KMS-11 (cell line): Measurements from ENCODE around the gene WDR64.

Experiments
- H2AFZ ChIP-seq: fragments of 200-600 bp; sonication (generic); 2 replicates; pipeline ENCODE4 v1.6.1; 2016; ENCODE audit warnings: antibody characterized with exemption, mixed run types, low read depth
- H3K27ac ChIP-seq: fragments of 200-600 bp; sonication (generic); 2 replicates; pipeline ENCODE4 v1.6.1; 2016; ENCODE audit warnings: mild to moderate bottlenecking, mixed run types
- H3K27me3 ChIP-seq: fragments of 200-600 bp; sonication (generic); 2 replicates; pipeline ENCODE4 v1.6.1; 2017; ENCODE audit warnings: mild to moderate bottlenecking, low read depth, mixed run types, moderate library complexity; ENCODE audit not compliant: insufficient read depth
- H3K36me3 ChIP-seq: fragments of 200-600 bp; sonication (generic); 2 replicates; pipeline ENCODE4 v1.6.1; 2017; ENCODE audit warnings: mild to moderate bottlenecking, mixed run types; ENCODE audit not compliant: insufficient read depth
- H3K4me1 ChIP-seq: fragments of 200-600 bp; sonication (generic); 2 replicates; pipeline ENCODE4 v1.6.1; 2016; ENCODE audit warnings: mild to moderate bottlenecking, low read depth, mixed run types; ENCODE audit not compliant: poor library complexity, severe bottlenecking
- H3K4me2 ChIP-seq: fragments of 200-600 bp; sonication (generic); 2 replicates; pipeline ENCODE4 v1.7.0; 2016; ENCODE audit warnings: mild to moderate bottlenecking, mixed run types
- H3K4me3 ChIP-seq: fragments of 200-600 bp; sonication (generic); IDR thresholded peaks from 2 replicates; pipeline ENCODE4 v1.6.1; 2017; ENCODE audit warnings: low read depth, low read length, mixed read lengths; ENCODE audit not compliant: insufficient read depth
- H3K79me2 ChIP-seq: fragments of 200-600 bp; sonication (generic); 2 replicates; pipeline ENCODE4 v1.6.1; 2016; ENCODE audit warnings: low read depth, mixed run types; ENCODE audit not compliant: insufficient read depth
- H3K9ac ChIP-seq: fragments of 200-600 bp; sonication (generic); 2 replicates; pipeline ENCODE4 v1.6.1; 2016; ENCODE audit warnings: mild to moderate bottlenecking, mixed run types
- H4K20me1 ChIP-seq: fragments of 200-600 bp; sonication (generic); 2 replicates; pipeline ENCODE4 v1.6.1; 2016; ENCODE audit warnings: mild to moderate bottlenecking, mixed run types; ENCODE audit not compliant: insufficient read depth
- TF ChIP-seq, protein P1 (sequence below): fragments of 200-600 bp; sonication (generic); conservative IDR thresholded peaks from 2 replicates; pipeline ENCODE4 v1.6.1; 2017; ENCODE audit warnings: low read depth, mild to moderate bottlenecking, antibody characterized with exemption, low read length, moderate library complexity, mixed read lengths

Gene WDR64

DNA sequence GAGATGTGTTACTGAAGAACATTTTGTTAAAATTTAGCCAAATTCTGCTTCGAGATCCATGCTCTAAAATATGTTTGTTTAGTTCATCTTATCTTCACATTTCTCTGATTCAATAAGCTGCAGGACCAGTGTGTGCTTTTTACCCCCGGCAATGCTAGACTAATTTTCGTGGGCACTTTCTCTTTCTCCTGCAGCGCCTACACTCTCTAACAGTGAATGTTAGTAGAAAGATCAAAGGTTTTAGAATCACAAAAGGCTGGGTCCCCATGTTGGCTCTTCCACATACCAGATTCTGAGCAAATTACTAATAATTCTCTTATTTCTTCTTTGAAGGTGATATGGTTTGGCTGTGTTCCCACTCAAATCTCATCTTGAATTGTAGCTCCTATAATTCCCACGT is 20.4 kb upstream of the WDR64 start:
- TF ChIP-seq, protein P1, sequence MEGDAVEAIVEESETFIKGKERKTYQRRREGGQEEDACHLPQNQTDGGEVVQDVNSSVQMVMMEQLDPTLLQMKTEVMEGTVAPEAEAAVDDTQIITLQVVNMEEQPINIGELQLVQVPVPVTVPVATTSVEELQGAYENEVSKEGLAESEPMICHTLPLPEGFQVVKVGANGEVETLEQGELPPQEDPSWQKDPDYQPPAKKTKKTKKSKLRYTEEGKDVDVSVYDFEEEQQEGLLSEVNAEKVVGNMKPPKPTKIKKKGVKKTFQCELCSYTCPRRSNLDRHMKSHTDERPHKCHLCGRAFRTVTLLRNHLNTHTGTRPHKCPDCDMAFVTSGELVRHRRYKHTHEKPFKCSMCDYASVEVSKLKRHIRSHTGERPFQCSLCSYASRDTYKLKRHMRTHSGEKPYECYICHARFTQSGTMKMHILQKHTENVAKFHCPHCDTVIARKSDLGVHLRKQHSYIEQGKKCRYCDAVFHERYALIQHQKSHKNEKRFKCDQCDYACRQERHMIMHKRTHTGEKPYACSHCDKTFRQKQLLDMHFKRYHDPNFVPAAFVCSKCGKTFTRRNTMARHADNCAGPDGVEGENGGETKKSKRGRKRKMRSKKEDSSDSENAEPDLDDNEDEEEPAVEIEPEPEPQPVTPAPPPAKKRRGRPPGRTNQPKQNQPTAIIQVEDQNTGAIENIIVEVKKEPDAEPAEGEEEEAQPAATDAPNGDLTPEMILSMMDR, result no peak
- Histone ChIP-seq H3K36me3 (no peaks in the 10 kb centered on the region), H3K9ac (no peak overlapping the region), H3K27ac (no peak overlapping the region), H4K20me1 (no peaks in the 10 kb centered on the region), H2AFZ (no peak overlapping the region), H3K4me1 (peaks cover 4% of the 10 kb centered on the region), H3K27me3 (no peaks in the 10 kb centered on the region), H3K4me2 (no peak overlapping the region), H3K4me3 (no peak overlapping the region), H3K79me2 (peaks cover 17% of the 10 kb centered on the region; the same call in 1 of the 2 replicates)

DNA sequence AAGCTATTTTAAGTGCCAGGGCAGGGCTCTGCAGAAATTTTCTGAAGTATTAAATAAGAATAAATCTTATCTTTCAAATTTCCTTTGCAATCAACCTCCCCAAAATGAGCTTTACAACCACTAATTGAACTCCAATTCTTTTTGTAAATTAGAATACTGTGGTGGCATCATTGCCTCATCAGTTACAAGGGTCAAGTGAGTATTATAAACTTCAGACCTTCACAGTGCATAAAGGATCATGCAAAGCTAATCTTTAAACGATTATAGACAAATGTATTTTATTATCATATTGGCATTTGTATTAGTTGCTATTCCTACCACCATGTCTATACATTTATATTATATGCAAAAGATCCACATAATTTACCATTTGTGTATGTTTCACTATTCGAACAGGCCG is 19.1 kb upstream of the WDR64 start:
- no peaks in the 10 kb centered on the region for H4K20me1 ChIP-seq
- no peak overlapping the region for H2AFZ ChIP-seq
- no peak overlapping the region for H3K27ac ChIP-seq
- peaks cover 30% of the 10 kb centered on the region for H3K79me2 ChIP-seq
- no peak overlapping the region for H3K9ac ChIP-seq
- TF ChIP-seq, protein P1, result no peak
- no peak overlapping the region for H3K4me3 ChIP-seq
- H3K4me2 ChIP-seq, result no peak overlapping the region
- H3K27me3 ChIP-seq, result no peaks in the 10 kb centered on the region
- H3K36me3 ChIP-seq, result no peaks in the 10 kb centered on the region
- peaks cover 16% of the 10 kb centered on the region for H3K4me1 ChIP-seq

DNA sequence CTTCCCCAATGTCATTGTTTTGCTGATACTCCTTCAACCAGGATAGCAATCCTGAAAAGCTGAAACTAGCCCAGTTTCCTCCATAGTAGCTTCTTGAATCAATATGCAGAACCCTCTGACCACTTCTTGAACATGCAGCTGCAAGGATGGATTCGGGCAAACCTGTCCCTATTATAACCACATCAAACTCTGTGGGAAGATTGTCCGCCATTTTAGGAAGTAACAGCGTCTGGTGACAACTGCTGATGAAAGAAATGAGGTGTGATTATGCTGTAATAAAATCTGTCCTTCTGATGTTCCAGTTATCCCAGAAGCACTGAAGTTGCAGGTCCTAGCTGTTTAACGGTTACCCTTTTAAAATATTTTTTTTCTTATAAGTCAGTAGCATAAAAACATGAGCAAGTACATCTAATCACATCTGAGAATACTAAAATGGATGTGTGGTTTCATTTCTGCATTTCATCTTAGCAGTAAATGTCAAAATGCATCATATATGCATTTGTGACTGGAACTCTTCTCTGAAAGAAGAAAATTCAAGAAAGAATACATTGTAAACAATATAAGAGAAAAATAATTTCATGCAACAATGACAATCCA is 16.4 kb upstream of the WDR64 start:
- H3K36me3 ChIP-seq, result no peaks in the 10 kb centered on the region
- H3K9ac ChIP-seq, result no peak overlapping the region
- no peak overlapping the region for H3K27ac ChIP-seq
- H3K4me2 ChIP-seq, result no peak overlapping the region
- H3K4me1 ChIP-seq, result peaks cover 25% of the 10 kb centered on the region
- TF ChIP-seq, protein P1, result no peak
- no peak overlapping the region for H2AFZ ChIP-seq
- H3K27me3 ChIP-seq, result no peaks in the 10 kb centered on the region
- no peaks in the 10 kb centered on the region for H4K20me1 ChIP-seq
- H3K79me2 ChIP-seq, result peaks cover 45% of the 10 kb centered on the region
- H3K4me3 ChIP-seq, result no peak overlapping the region

DNA sequence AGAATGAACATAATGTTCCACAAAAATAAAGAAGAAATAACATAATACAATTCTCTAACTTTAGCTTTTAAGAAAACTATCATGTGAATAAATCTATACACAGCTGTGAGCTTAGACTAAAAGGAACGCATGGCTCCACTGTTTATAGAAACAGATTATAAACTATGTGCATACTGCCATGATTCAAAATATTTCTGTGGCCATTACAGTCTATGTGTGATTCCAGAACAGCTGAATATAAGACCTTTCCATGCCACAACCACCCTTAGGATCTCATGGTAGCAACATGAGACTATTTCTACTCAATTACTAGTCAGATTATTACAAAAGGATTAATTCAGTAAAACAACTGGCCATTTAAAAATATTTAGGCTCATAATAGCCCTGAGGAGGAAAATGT is 15.8 kb upstream of the WDR64 start:
- no peaks in the 10 kb centered on the region for H4K20me1 ChIP-seq
- H3K4me2 ChIP-seq, result no peak overlapping the region
- peaks cover 29% of the 10 kb centered on the region for H3K4me1 ChIP-seq
- no peak overlapping the region for H3K4me3 ChIP-seq
- H3K79me2 ChIP-seq, result peaks cover 45% of the 10 kb centered on the region
- TF ChIP-seq, protein P1, result no peak
- H3K27ac ChIP-seq, result no peak overlapping the region
- no peak overlapping the region for H3K9ac ChIP-seq
- no peaks in the 10 kb centered on the region for H3K27me3 ChIP-seq
- H3K36me3 ChIP-seq, result no peaks in the 10 kb centered on the region
- H2AFZ ChIP-seq, result no peak overlapping the region
